ENCODE data around the gene SRA1.

The SRA1 gene

GRCh38 chr5:140549237-140550144 is 7.8 kb downstream of the SRA1 start:
- no peak for DNase-seq

- DNase-seq, result no peak
These were observed 8.5 kb downstream of the SRA1 start for GRCh38 chr5:140548791-140549190.

- DNase-seq, result no peak
These were observed 9.0 kb downstream of the SRA1 start for GRCh38 chr5:140548300-140548688.

DNA sequence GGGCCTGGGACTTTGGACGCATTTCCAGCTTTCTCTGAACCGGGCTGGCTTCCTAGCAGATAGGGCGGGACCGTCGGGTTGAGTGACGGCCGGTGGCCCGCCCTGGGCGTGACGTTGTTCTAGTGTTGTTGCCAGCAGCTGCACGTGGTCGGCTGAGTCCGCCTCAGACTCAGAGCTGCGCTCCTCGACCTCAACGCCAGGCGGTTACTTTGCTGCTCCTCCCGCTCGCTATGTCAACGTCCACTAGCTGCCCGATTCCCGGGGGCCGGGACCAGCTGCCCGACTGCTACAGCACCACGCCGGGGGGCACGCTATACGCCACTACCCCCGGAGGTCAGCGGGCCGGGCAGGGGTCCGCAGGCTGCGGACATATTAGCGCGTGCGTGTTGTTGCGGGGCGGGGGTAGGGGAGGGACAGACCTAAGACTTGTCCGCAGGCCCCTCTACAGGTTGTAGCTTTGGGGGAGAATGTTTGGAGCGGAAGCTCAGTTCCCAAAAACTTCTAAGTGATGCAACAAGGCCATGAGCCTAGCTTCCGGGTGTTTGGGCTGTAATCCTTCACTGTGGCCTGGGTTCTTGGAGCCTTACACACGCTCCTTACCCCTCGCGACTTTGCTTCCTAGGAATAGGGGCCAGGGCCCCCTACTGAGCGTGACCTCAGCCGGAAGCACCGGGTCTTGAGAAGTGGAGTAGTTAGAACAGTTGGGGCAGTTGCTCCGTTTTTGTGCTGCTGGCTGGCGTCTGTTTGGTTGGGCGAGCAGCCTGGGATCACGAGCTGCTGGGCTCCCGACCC is 9.6 kb downstream of the SRA1 start, which contains the start of gene EIF4EBP3:
Gene EIF4EBP3, plus strand, starts transcription at position 155 of the 792 bp plus-strand sequence. Its CDS starts 76 bp downstream, at position 231.
- DNase-seq, result peak; percentile 82

DNA sequence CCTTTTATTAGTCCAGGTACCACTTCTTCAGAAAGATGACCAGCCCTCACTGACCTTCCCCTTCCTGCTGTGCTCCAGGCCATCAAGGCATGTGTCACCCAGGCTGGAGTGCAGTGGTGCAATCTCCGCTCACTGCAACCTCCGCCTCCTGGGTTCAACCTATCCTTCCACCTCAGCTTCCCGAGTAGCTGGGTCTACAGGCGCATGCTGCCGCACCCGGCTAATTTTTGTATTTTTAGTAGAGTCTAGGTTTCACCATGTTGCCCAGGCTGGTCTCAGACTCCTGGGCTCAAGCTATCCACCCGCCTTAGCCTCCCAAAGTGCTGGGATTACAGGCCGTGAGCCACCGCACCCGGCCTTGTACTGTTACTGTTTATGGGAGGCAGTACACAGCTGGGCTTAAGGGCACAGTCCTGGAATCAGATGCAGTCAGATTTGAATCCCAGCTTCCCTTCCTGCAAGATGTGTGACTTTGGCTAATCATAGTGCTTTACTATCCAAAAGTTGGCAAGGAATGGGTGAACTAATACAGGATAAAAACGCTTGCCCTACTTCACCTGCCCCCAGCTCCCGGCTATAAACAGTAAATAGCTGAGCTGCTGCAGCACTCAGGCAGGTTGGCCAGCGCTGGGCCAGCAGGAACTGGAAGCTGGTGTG is 10.3 kb downstream of the SRA1 start:
- no peak for DNase-seq

- DNase-seq, result no peak
These were observed 11.7 kb downstream of the SRA1 start for GRCh38 chr5:140545606-140546005.

DNA sequence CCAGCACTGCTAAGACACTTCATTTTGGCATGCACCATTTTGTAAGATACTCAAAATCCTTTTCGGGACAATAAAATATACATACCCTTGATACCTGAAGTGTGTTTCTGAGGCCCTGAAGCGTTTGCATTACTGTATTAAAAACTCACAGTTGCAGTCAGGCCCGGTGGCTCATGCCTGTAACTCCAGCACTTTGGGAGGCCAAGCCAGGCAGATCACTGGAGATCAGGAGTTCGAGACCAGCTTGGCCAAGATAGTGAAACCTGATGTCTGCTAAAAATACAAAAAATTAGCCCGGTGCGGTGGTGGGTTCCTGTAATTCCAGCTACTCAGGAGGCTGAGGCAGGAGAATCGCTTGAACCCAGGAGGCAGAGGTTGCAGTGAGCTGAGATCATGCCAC is 12.3 kb downstream of the SRA1 start:
- DNase-seq, result no peak

- DNase-seq, result no peak
These were observed 14.3 kb downstream of the SRA1 start for GRCh38 chr5:140542972-140543371.

GRCh38 chr5:140540227-140540626 is 17.0 kb downstream of the SRA1 start:
- DNase-seq, result no peak

DNA sequence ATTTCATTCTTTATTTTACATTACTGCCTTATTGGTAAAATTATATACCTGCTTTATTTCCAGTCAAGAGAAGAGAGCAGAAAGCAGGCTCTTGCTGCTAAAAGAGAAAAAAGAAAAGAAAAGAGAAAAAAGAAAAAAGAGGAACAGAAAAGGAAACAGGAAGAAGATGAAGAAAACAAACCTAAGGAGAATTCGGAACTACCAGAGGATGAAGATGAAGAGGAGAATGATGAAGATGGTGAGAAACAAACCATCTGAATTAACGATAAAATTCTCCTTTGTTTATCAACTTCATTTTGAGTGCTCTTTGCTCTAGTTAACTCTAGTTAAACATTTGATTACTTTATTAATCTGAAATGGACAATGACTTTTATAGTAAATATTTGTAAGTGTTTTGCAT is 33.3 kb downstream of the SRA1 start:
- DNase-seq, result no peak

- no peak for DNase-seq
These were observed 44.1 kb downstream of the SRA1 start for GRCh38 chr5:140513124-140513523.

GRCh38 chr5:140509898-140510297 is 47.4 kb downstream of the SRA1 start:
- DNase-seq, result no peak

GRCh38 chr5:140502834-140503233 is 54.4 kb downstream of the SRA1 start:
- DNase-seq, result no peak
